ENCODE measurements around the gene HASPIN.

Gene HASPIN

GRCh38 chr17:3723556-3724377 lies at the start of gene HASPIN:
Gene HASPIN, plus strand, starts transcription at chr17:3723903. Its CDS starts 33 bp downstream, at chr17:3723936.
- peak; percentile 46 for DNase-seq

GRCh38 chr17:3675886-3676285 lies 47.8 kb upstream of the HASPIN start:
- DNase-seq: no peak

GRCh38 chr17:3678095-3678820 lies 45.4 kb upstream of the HASPIN start:
- no peak for DNase-seq

GRCh38 chr17:3678821-3679530 lies 44.7 kb upstream of the HASPIN start:
- no peak for DNase-seq

GRCh38 chr17:3679531-3680126 lies 44.1 kb upstream of the HASPIN start:
- DNase-seq: no peak

- no peak for DNase-seq
Measured at GRCh38 chr17:3681057-3681456, 42.6 kb upstream of the HASPIN start.

- DNase-seq: no peak
Measured at GRCh38 chr17:3681565-3681964, 42.1 kb upstream of the HASPIN start.

GRCh38 chr17:3682033-3682432 lies 41.7 kb upstream of the HASPIN start:
- DNase-seq: no peak

- DNase-seq: no peak
Measured at GRCh38 chr17:3683054-3683511, 40.6 kb upstream of the HASPIN start.

GRCh38 chr17:3685174-3685573 lies 38.5 kb upstream of the HASPIN start:
- DNase-seq: no peak

- peak; percentile 28 for DNase-seq
Measured at GRCh38 chr17:3688027-3688553, 35.6 kb upstream of the HASPIN start.

- no peak for DNase-seq
Measured at GRCh38 chr17:3688852-3689261, 34.8 kb upstream of the HASPIN start.

- no peak for DNase-seq
Measured at GRCh38 chr17:3689262-3690093, 34.2 kb upstream of the HASPIN start.

GRCh38 chr17:3690094-3690715 lies 33.5 kb upstream of the HASPIN start:
- no peak for DNase-seq

- DNase-seq: no peak
Measured at GRCh38 chr17:3691617-3692067, 32.1 kb upstream of the HASPIN start.

GRCh38 chr17:3692346-3692745 lies 31.4 kb upstream of the HASPIN start:
- DNase-seq: no peak

- DNase-seq: no peak
Measured at GRCh38 chr17:3693141-3693540, 30.6 kb upstream of the HASPIN start.

GRCh38 chr17:3693829-3694231 lies 29.9 kb upstream of the HASPIN start:
- DNase-seq: no peak

GRCh38 chr17:3695129-3695722 lies 28.5 kb upstream of the HASPIN start:
- no peak for DNase-seq

- no peak for DNase-seq
Measured at GRCh38 chr17:3695723-3696411, 27.8 kb upstream of the HASPIN start, which contains the start of gene P2RX5. Gene P2RX5, minus strand, starts transcription at chr17:3696155. Its CDS starts 150 bp downstream, at chr17:3696005.
